ENCODE results near the gene DNAH14. TPM values are rescaled to one million over a fixed set of nuclear protein-coding genes. Genes with fewer than 3 reads are reported as not detected.

The DNAH14 gene
- total and polyA plus RNA-seq, 2 of the 13 experiments (the other 11 are each of a cell fraction or from before 2014, with no cell fraction given) = 4.5 to 27.5 TPM

DNA sequence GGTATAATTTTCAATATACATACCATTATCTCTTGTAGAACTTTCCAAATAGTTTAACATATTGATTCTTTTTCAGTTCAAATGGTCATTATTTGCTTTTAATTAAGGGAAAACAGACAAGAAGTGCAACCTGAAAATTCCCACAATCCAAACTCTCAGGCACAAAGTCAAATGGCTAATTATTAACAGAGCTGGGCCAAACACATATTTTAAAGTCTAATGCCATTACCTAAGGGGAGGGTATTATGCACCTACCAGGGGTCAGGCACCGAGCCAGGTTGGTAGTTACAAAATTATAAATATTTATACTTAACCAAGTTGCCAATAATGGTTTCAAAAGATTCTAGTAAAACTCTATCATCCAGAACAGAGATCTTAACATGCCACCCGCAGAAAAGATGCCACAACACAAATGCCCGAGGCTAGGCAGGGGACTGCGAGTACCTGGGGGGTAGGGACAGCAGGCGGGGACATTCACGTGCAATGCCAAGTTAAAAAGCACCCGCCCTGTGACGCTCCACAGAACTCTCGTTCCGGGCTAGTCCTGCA, 483.4 kb downstream of the DNAH14 start (continued):
- TF ChIP-seq, protein P1, sequence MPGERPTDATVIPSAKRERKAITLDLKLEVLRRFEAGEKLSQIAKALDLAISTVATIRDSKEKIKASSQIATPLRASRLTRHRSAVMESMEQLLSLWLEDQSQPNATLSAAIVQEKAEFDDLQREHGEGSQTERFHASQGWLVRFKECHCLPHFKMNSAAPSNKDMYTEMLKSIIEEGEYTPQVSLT (CRISPR knock-in tag; IDR thresholded peaks at IDR 0.05; ENCODE audit: borderline replicate concordance, low read depth) = no peak
- TF ChIP-seq CAMTA2 (CRISPR knock-in tag; IDR thresholded peaks at IDR 0.05; ENCODE audit: borderline replicate concordance) = no peak
- no peak for TF ChIP-seq ZNF263 (CRISPR knock-in tag; IDR thresholded peaks at IDR 0.05)
- TF ChIP-seq AGO2 (optimal IDR thresholded peaks at IDR 0.05; ENCODE audit: low read depth, low read length) = no peak
- TF ChIP-seq ZNF629 (CRISPR knock-in tag; conservative IDR thresholded peaks at IDR 0.05) = no peak
- TF ChIP-seq, protein P2, sequence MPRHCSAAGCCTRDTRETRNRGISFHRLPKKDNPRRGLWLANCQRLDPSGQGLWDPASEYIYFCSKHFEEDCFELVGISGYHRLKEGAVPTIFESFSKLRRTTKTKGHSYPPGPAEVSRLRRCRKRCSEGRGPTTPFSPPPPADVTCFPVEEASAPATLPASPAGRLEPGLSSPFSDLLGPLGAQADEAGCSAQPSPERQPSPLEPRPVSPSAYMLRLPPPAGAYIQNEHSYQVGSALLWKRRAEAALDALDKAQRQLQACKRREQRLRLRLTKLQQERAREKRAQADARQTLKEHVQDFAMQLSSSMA (CRISPR knock-in tag; IDR thresholded peaks at IDR 0.05) = no peak
- TF ChIP-seq IKZF1 (IDR thresholded peaks at IDR 0.05) = no peak
- TF ChIP-seq, protein P3, sequence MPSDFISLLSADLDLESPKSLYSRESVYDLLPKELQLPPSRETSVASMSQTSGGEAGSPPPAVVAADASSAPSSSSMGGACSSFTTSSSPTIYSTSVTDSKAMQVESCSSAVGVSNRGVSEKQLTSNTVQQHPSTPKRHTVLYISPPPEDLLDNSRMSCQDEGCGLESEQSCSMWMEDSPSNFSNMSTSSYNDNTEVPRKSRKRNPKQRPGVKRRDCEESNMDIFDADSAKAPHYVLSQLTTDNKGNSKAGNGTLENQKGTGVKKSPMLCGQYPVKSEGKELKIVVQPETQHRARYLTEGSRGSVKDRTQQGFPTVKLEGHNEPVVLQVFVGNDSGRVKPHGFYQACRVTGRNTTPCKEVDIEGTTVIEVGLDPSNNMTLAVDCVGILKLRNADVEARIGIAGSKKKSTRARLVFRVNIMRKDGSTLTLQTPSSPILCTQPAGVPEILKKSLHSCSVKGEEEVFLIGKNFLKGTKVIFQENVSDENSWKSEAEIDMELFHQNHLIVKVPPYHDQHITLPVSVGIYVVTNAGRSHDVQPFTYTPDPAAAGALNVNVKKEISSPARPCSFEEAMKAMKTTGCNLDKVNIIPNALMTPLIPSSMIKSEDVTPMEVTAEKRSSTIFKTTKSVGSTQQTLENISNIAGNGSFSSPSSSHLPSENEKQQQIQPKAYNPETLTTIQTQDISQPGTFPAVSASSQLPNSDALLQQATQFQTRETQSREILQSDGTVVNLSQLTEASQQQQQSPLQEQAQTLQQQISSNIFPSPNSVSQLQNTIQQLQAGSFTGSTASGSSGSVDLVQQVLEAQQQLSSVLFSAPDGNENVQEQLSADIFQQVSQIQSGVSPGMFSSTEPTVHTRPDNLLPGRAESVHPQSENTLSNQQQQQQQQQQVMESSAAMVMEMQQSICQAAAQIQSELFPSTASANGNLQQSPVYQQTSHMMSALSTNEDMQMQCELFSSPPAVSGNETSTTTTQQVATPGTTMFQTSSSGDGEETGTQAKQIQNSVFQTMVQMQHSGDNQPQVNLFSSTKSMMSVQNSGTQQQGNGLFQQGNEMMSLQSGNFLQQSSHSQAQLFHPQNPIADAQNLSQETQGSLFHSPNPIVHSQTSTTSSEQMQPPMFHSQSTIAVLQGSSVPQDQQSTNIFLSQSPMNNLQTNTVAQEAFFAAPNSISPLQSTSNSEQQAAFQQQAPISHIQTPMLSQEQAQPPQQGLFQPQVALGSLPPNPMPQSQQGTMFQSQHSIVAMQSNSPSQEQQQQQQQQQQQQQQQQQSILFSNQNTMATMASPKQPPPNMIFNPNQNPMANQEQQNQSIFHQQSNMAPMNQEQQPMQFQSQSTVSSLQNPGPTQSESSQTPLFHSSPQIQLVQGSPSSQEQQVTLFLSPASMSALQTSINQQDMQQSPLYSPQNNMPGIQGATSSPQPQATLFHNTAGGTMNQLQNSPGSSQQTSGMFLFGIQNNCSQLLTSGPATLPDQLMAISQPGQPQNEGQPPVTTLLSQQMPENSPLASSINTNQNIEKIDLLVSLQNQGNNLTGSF (CRISPR knock-in tag; IDR thresholded peaks at IDR 0.05) = no peak
- TF ChIP-seq, protein P4, sequence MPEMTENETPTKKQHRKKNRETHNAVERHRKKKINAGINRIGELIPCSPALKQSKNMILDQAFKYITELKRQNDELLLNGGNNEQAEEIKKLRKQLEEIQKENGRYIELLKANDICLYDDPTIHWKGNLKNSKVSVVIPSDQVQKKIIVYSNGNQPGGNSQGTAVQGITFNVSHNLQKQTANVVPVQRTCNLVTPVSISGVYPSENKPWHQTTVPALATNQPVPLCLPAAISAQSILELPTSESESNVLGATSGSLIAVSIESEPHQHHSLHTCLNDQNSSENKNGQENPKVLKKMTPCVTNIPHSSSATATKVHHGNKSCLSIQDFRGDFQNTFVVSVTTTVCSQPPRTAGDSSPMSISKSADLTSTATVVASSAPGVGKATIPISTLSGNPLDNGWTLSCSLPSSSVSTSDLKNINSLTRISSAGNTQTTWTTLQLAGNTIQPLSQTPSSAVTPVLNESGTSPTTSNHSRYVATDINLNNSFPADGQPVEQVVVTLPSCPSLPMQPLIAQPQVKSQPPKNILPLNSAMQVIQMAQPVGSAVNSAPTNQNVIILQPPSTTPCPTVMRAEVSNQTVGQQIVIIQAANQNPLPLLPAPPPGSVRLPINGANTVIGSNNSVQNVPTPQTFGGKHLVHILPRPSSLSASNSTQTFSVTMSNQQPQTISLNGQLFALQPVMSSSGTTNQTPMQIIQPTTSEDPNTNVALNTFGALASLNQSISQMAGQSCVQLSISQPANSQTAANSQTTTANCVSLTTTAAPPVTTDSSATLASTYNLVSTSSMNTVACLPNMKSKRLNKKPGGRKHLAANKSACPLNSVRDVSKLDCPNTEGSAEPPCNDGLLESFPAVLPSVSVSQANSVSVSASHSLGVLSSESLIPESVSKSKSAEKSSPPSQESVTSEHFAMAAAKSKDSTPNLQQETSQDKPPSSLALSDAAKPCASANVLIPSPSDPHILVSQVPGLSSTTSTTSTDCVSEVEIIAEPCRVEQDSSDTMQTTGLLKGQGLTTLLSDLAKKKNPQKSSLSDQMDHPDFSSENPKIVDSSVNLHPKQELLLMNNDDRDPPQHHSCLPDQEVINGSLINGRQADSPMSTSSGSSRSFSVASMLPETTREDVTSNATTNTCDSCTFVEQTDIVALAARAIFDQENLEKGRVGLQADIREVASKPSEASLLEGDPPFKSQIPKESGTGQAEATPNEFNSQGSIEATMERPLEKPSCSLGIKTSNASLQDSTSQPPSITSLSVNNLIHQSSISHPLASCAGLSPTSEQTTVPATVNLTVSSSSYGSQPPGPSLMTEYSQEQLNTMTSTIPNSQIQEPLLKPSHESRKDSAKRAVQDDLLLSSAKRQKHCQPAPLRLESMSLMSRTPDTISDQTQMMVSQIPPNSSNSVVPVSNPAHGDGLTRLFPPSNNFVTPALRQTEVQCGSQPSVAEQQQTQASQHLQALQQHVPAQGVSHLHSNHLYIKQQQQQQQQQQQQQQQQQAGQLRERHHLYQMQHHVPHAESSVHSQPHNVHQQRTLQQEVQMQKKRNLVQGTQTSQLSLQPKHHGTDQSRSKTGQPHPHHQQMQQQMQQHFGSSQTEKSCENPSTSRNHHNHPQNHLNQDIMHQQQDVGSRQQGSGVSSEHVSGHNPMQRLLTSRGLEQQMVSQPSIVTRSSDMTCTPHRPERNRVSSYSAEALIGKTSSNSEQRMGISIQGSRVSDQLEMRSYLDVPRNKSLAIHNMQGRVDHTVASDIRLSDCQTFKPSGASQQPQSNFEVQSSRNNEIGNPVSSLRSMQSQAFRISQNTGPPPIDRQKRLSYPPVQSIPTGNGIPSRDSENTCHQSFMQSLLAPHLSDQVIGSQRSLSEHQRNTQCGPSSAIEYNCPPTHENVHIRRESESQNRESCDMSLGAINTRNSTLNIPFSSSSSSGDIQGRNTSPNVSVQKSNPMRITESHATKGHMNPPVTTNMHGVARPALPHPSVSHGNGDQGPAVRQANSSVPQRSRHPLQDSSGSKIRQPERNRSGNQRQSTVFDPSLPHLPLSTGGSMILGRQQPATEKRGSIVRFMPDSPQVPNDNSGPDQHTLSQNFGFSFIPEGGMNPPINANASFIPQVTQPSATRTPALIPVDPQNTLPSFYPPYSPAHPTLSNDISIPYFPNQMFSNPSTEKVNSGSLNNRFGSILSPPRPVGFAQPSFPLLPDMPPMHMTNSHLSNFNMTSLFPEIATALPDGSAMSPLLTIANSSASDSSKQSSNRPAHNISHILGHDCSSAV (CRISPR knock-in tag; IDR thresholded peaks at IDR 0.05; ENCODE audit: borderline replicate concordance) = no peak
- no peak for TF ChIP-seq NCOA5 (CRISPR knock-in tag; IDR thresholded peaks at IDR 0.05)
- TF ChIP-seq NCOA2 (CRISPR knock-in tag; IDR thresholded peaks at IDR 0.05) = peak; percentile 15; the same call in 1 of the 2 replicates
- no peak for TF ChIP-seq GPN1 (CRISPR knock-in tag; IDR thresholded peaks at IDR 0.05; ENCODE audit: borderline replicate concordance)
- TF ChIP-seq, protein P5, sequence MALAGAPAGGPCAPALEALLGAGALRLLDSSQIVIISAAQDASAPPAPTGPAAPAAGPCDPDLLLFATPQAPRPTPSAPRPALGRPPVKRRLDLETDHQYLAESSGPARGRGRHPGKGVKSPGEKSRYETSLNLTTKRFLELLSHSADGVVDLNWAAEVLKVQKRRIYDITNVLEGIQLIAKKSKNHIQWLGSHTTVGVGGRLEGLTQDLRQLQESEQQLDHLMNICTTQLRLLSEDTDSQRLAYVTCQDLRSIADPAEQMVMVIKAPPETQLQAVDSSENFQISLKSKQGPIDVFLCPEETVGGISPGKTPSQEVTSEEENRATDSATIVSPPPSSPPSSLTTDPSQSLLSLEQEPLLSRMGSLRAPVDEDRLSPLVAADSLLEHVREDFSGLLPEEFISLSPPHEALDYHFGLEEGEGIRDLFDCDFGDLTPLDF (CRISPR knock-in tag; IDR thresholded peaks at IDR 0.05) = no peak
- no peak for TF ChIP-seq NR1H2 (CRISPR knock-in tag; IDR thresholded peaks at IDR 0.05; ENCODE audit: borderline replicate concordance, low read depth)
